NB4 (cell line): Measurements from ENCODE around the gene RNU7-1.

Experiments used
- DNase-seq: peaks from one replicate; pipeline ENCODE4 v3.0.0; 2010; ENCODE audit warnings: low read depth
- H3K4me3 ChIP-seq: one replicate; pipeline ENCODE4 v1.5.1; 2011; ENCODE audit warnings: mild to moderate bottlenecking, low read depth, low read length, moderate library complexity
- MYC ChIP-seq: IDR thresholded peaks from 2 replicates; pipeline ENCODE4 v1.6.1; 2011; ENCODE audit warnings: low read depth, low read length
- POLR2A ChIP-seq: IDR thresholded peaks from 2 replicates; pipeline ENCODE4 v1.6.1; 2011; ENCODE audit warnings: mild to moderate bottlenecking; ENCODE audit not compliant: insufficient read length; ENCODE audit errors: extremely low read depth
- TF ChIP-seq, protein P1 (sequence below): IDR thresholded peaks from one replicate; pipeline ENCODE4 v1.5.1; 2012; ENCODE audit warnings: low read depth, low read length
- TF ChIP-seq, protein P2 (sequence below): IDR thresholded peaks from 2 replicates; pipeline ENCODE4 v1.6.1; 2011; ENCODE audit warnings: low read depth, low read length

The RNU7-1 gene

DNA sequence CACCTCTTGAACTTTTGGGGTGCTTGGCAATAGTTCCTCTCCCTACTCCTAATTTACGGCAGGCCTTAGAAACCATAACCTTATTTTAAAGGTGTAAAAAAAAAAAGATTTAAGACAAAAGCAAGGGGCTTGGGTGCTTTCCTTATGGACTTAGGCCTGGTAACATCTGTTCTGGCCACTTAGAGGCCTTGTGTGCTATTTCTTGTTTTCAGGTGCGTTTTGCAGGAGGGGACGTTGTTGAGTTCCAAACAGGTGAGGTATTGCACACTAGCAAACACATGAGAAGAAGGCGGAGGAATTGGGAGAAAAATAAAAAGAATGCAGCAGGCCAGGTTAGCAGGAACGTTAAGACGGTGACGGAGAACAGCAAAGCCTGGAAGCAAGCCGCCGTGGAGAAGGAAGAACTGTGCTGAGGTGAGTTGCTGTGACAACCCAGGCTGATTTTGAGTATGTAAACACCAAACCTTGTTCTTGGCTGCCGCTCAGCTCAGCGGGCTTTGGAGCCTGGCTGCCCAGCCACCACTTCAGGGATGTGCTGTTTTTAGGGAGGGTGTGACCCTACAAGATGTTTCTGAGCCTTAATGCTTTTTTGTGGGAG is 44.4 kb downstream of the RNU7-1 start:
- H3K4me3 ChIP-seq: no peak overlapping the region
- no peak for DNase-seq
- TF ChIP-seq, protein P1, sequence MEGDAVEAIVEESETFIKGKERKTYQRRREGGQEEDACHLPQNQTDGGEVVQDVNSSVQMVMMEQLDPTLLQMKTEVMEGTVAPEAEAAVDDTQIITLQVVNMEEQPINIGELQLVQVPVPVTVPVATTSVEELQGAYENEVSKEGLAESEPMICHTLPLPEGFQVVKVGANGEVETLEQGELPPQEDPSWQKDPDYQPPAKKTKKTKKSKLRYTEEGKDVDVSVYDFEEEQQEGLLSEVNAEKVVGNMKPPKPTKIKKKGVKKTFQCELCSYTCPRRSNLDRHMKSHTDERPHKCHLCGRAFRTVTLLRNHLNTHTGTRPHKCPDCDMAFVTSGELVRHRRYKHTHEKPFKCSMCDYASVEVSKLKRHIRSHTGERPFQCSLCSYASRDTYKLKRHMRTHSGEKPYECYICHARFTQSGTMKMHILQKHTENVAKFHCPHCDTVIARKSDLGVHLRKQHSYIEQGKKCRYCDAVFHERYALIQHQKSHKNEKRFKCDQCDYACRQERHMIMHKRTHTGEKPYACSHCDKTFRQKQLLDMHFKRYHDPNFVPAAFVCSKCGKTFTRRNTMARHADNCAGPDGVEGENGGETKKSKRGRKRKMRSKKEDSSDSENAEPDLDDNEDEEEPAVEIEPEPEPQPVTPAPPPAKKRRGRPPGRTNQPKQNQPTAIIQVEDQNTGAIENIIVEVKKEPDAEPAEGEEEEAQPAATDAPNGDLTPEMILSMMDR: no peak
- TF ChIP-seq POLR2A: no peak
- TF ChIP-seq, protein P2, sequence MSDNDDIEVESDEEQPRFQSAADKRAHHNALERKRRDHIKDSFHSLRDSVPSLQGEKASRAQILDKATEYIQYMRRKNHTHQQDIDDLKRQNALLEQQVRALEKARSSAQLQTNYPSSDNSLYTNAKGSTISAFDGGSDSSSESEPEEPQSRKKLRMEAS: no peak
- no peak for TF ChIP-seq MYC
